Mesendoderm (in vitro differentiated cells): ENCODE measurements around the gene SH2D1B.
"Not testable (repeated sequence)": the region's sequence is repeated elsewhere in the genome, so short reads cannot be mapped to it uniquely, and the experiment has no call there.

ENCODE experiments used
- DNase-seq: peaks from one replicate; pipeline ENCODE4 v3.0.0; 2013
- H2AK5ac ChIP-seq: 2 replicates; pipeline ENCODE4 v1.6.1; 2013; ENCODE audit warnings: low read length, inconsistent platforms
- H2BK120ac ChIP-seq: 2 replicates; pipeline ENCODE4 v1.6.1; 2013; ENCODE audit warnings: low read depth, mild to moderate bottlenecking, low read length, moderate library complexity, mixed read lengths
- H2BK15ac ChIP-seq: replicated peaks from 2 replicates; pipeline ENCODE4 v1.6.1; 2013; ENCODE audit warnings: low read depth, mild to moderate bottlenecking, moderate library complexity
- H2BK5ac ChIP-seq: 2 replicates; pipeline ENCODE4 v1.6.1; 2013; ENCODE audit warnings: low read length, inconsistent platforms
- H3K18ac ChIP-seq: 2 replicates; pipeline ENCODE4 v1.6.1; 2013; ENCODE audit warnings: mild to moderate bottlenecking, low read length, mixed read lengths
- H3K23ac ChIP-seq: one replicate; pipeline ENCODE4 v1.6.1; 2013; ENCODE audit warnings: low read length
- H3K27ac ChIP-seq: 2 replicates; pipeline ENCODE4 v1.5.1; 2013; ENCODE audit warnings: low read depth, mild to moderate bottlenecking, inconsistent platforms, low read length, moderate library complexity
- H3K27me3 ChIP-seq: 2 replicates; pipeline ENCODE4 v1.6.1; 2013; ENCODE audit warnings: low read length, control low read depth, mild to moderate bottlenecking, inconsistent platforms; ENCODE audit not compliant: insufficient read depth, poor library complexity
- H3K36me3 ChIP-seq: 2 replicates; pipeline ENCODE4 v1.6.1; 2013; ENCODE audit warnings: low read length, inconsistent platforms; ENCODE audit not compliant: control insufficient read depth, insufficient read depth
- H3K4ac ChIP-seq: one replicate; pipeline ENCODE4 v1.6.1; 2013; ENCODE audit warnings: low read depth, mild to moderate bottlenecking, low read length, moderate library complexity
- H3K4me1 ChIP-seq: 2 replicates; pipeline ENCODE4 v1.6.1; 2013; ENCODE audit warnings: low read depth, low read length, inconsistent platforms; ENCODE audit not compliant: control insufficient read depth
- H3K4me2 ChIP-seq: 2 replicates; pipeline ENCODE4 v1.6.1; 2013; ENCODE audit warnings: low read length
- H3K4me3 ChIP-seq: 2 replicates; pipeline ENCODE4 v1.5.1; 2013; ENCODE audit warnings: mild to moderate bottlenecking, low read length
- H3K56ac ChIP-seq: one replicate; pipeline ENCODE4 v1.6.1; 2013; ENCODE audit warnings: low read length
- H3K79me1 ChIP-seq: 2 replicates; pipeline ENCODE4 v1.6.1; 2013; ENCODE audit warnings: low read length, inconsistent platforms
- H3K79me2 ChIP-seq: 2 replicates; pipeline ENCODE4 v1.6.1; 2013; ENCODE audit warnings: mild to moderate bottlenecking, low read length; ENCODE audit not compliant: control insufficient read depth, insufficient read depth
- H3K9ac ChIP-seq: 2 replicates; pipeline ENCODE4 v1.6.1; 2013; ENCODE audit warnings: low read length, inconsistent platforms
- H4K5ac ChIP-seq: one replicate; pipeline ENCODE4 v1.6.1; 2013; ENCODE audit warnings: low read length
- H4K8ac ChIP-seq: one replicate; pipeline ENCODE4 v1.6.1; 2013; ENCODE audit warnings: low read depth, mild to moderate bottlenecking, control low read depth, low read length, moderate library complexity
- WGBS: extraction: QIAGEN DNeasy Blood & Tissue Kit; methylation state at CpG from one replicate; pipeline ENCODE4 v1.1.7; 2013; ENCODE audit warnings: low lambda C conversion rate, missing lambda C conversion rate; ENCODE audit not compliant: insufficient coverage; ENCODE audit errors: extremely low coverage; 5-methylcytosine and 5-hydroxymethylcytosine counted together

Gene SH2D1B

GRCh38 chr1:162419450-162419931 is 7.6 kb upstream of the SH2D1B start:
- not testable (repeated sequence) for H4K5ac ChIP-seq, H3K4ac ChIP-seq, H4K8ac ChIP-seq, DNase-seq, H3K9ac ChIP-seq, H2AK5ac ChIP-seq, H3K79me1 ChIP-seq, H3K18ac ChIP-seq, H3K4me2 ChIP-seq, H3K27me3 ChIP-seq, H3K4me3 ChIP-seq, H3K36me3 ChIP-seq, H2BK15ac ChIP-seq, H3K23ac ChIP-seq, H3K79me2 ChIP-seq, H2BK120ac ChIP-seq, H3K4me1 ChIP-seq, H3K27ac ChIP-seq, H3K56ac ChIP-seq, H2BK5ac ChIP-seq
- WGBS: no CpG with 5 or more reads among the region's 9 CpGs

- not testable (repeated sequence) for H3K18ac ChIP-seq, H2BK15ac ChIP-seq, H3K79me1 ChIP-seq, H3K36me3 ChIP-seq, H3K4me2 ChIP-seq, H4K5ac ChIP-seq, H2AK5ac ChIP-seq, H3K23ac ChIP-seq, H3K9ac ChIP-seq, H2BK5ac ChIP-seq, H2BK120ac ChIP-seq, H3K27me3 ChIP-seq, H3K27ac ChIP-seq, H3K4me3 ChIP-seq, H3K56ac ChIP-seq, H3K4me1 ChIP-seq, H4K8ac ChIP-seq, DNase-seq, H3K79me2 ChIP-seq, H3K4ac ChIP-seq
- WGBS: no CpG with 5 or more reads among the region's 7 CpGs
These were observed 6.6 kb upstream of the SH2D1B start for GRCh38 chr1:162418584-162418983.

- Histone ChIP-seq H3K56ac (no peak overlapping the region), H2BK120ac (no peak overlapping the region), H3K36me3 (no peaks in the 10 kb centered on the region), H3K4ac (no peak overlapping the region), H2BK5ac (no peak overlapping the region), H3K4me3 (no peak overlapping the region), H3K4me1 (no peaks in the 10 kb centered on the region), H4K5ac (no peak overlapping the region), H3K9ac (no peak overlapping the region), H3K27ac (no peak overlapping the region), H3K23ac (no peak overlapping the region), H3K27me3 (no peaks in the 10 kb centered on the region), H3K79me2 (no peaks in the 10 kb centered on the region), H3K18ac (no peak overlapping the region), H2AK5ac (no peak overlapping the region), H2BK15ac (no peak overlapping the region), H3K4me2 (no peak overlapping the region), H4K8ac (no peak overlapping the region), H3K79me1 (no peaks in the 10 kb centered on the region)
- no peak for DNase-seq
- WGBS: no CpG with 5 or more reads among the region's 7 CpGs
These were observed 5.7 kb upstream of the SH2D1B start for GRCh38 chr1:162417650-162418049.

DNA sequence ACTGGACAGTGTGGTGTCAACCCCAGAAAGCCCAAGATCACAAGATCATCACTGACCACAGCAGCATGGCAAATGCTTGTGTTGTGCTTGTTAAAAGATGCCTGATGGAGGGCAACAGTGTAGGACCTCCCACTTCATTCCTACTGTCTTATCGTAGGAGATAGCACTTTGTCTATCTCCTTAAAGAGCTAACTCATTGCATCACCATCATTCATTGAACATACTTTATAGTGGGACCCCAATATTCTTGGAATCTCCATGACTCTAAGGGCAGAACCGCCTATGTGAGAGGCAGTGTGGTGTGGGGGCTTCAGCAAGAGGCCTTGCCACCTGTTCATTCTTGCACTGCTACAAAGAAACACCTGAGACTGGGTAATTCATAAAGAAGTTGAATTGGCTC is 5.0 kb upstream of the SH2D1B start:
- H3K18ac ChIP-seq: no peak overlapping the region
- no peak overlapping the region for H4K5ac ChIP-seq
- no peak overlapping the region for H4K8ac ChIP-seq
- H3K79me2 ChIP-seq: no peaks in the 10 kb centered on the region
- no peaks in the 10 kb centered on the region for H3K27me3 ChIP-seq
- no peak overlapping the region for H3K4me3 ChIP-seq
- H2BK5ac ChIP-seq: no peak overlapping the region
- H3K27ac ChIP-seq: no peak overlapping the region
- no peak overlapping the region for H3K4me2 ChIP-seq
- no CpG with 5 or more reads among the region's 2 CpGs for WGBS
- H2BK15ac ChIP-seq: no peak overlapping the region
- no peak overlapping the region for H3K56ac ChIP-seq
- H3K4ac ChIP-seq: no peak overlapping the region
- DNase-seq: no peak
- H2BK120ac ChIP-seq: no peak overlapping the region
- no peaks in the 10 kb centered on the region for H3K79me1 ChIP-seq
- H3K36me3 ChIP-seq: no peaks in the 10 kb centered on the region
- H2AK5ac ChIP-seq: no peak overlapping the region
- H3K4me1 ChIP-seq: peaks cover under 1% of the 10 kb centered on the region
- no peak overlapping the region for H3K9ac ChIP-seq
- no peak overlapping the region for H3K23ac ChIP-seq

GRCh38 chr1:162416215-162416614 is 4.3 kb upstream of the SH2D1B start:
- H3K27ac ChIP-seq: no peak overlapping the region
- no peak overlapping the region for H2AK5ac ChIP-seq
- no peaks in the 10 kb centered on the region for H3K27me3 ChIP-seq
- no peaks in the 10 kb centered on the region for H3K79me2 ChIP-seq
- H4K5ac ChIP-seq: no peak overlapping the region
- no peak overlapping the region for H2BK5ac ChIP-seq
- DNase-seq: no peak
- H3K4me2 ChIP-seq: no peak overlapping the region
- no peak overlapping the region for H2BK15ac ChIP-seq
- H3K56ac ChIP-seq: no peak overlapping the region
- H3K23ac ChIP-seq: no peak overlapping the region
- no peak overlapping the region for H3K9ac ChIP-seq
- H4K8ac ChIP-seq: no peak overlapping the region
- peaks cover 2% of the 10 kb centered on the region for H3K4me1 ChIP-seq
- no peak overlapping the region for H3K18ac ChIP-seq
- H3K4ac ChIP-seq: no peak overlapping the region
- H3K36me3 ChIP-seq: no peaks in the 10 kb centered on the region
- no peak overlapping the region for H2BK120ac ChIP-seq
- H3K79me1 ChIP-seq: no peaks in the 10 kb centered on the region
- no peak overlapping the region for H3K4me3 ChIP-seq

- H3K4me3 ChIP-seq: no peak overlapping the region
- no peak overlapping the region for H3K9ac ChIP-seq
- no CpG with 5 or more reads among the region's 1 CpG for WGBS
- no peak overlapping the region for H2BK5ac ChIP-seq
- no peaks in the 10 kb centered on the region for H3K27me3 ChIP-seq
- no peak overlapping the region for H2AK5ac ChIP-seq
- H2BK120ac ChIP-seq: no peak overlapping the region
- H3K79me1 ChIP-seq: no peaks in the 10 kb centered on the region
- H3K4ac ChIP-seq: no peak overlapping the region
- H3K18ac ChIP-seq: no peak overlapping the region
- H3K27ac ChIP-seq: no peak overlapping the region
- no peak overlapping the region for H3K4me2 ChIP-seq
- H3K79me2 ChIP-seq: no peaks in the 10 kb centered on the region
- no peak overlapping the region for H4K5ac ChIP-seq
- H3K23ac ChIP-seq: no peak overlapping the region
- H2BK15ac ChIP-seq: no peak overlapping the region
- H3K56ac ChIP-seq: no peak overlapping the region
- no peak for DNase-seq
- no peak overlapping the region for H4K8ac ChIP-seq
- H3K4me1 ChIP-seq: peaks cover 2% of the 10 kb centered on the region
- H3K36me3 ChIP-seq: no peaks in the 10 kb centered on the region
These were observed 4.4 kb downstream of the SH2D1B start for GRCh38 chr1:162407539-162407938.
